DND-41 (cell line): ENCODE measurements around the gene SLC5A11.
"Not testable (repeated sequence)": the region's sequence is repeated elsewhere in the genome, so short reads cannot be mapped to it uniquely, and the experiment has no call there.

Experiments used
- ATAC-seq: fragments of 200-7000 bp; cut with Tn5 transposase; 3 replicates; pipeline ENCODE4 v1.9.1; 2021; ENCODE audit warnings: low read depth; ENCODE audit not compliant: insufficient read depth
- DNase-seq: peaks from one replicate; pipeline ENCODE4 v3.0.0-alpha.2; 2020
- H2AFZ ChIP-seq: 2 replicates; pipeline ENCODE4 v1.6.0; 2012; ENCODE audit warnings: low read depth, low read length
- H3K27ac ChIP-seq: 2 replicates; pipeline ENCODE4 v1.5.1; 2012; ENCODE audit warnings: low read length, inconsistent platforms
- H3K27me3 ChIP-seq: fragments of 200-600 bp; sonication (generic); 2 replicates; pipeline ENCODE4 v1.6.0; 2012; ENCODE audit warnings: low read length, mild to moderate bottlenecking, inconsistent platforms; ENCODE audit not compliant: insufficient read depth, poor library complexity
- H3K36me3 ChIP-seq: 2 replicates; pipeline ENCODE4 v1.5.1; 2012; ENCODE audit warnings: low read length, inconsistent platforms; ENCODE audit not compliant: insufficient read depth
- H3K4me1 ChIP-seq: 2 replicates; pipeline ENCODE4 v1.5.1; 2012; ENCODE audit warnings: mild to moderate bottlenecking, low read length; ENCODE audit not compliant: insufficient read depth
- H3K4me2 ChIP-seq: 2 replicates; pipeline ENCODE4 v1.6.0; 2012; ENCODE audit warnings: mild to moderate bottlenecking, moderate library complexity, low read length, inconsistent platforms; ENCODE audit not compliant: insufficient read depth
- H3K4me3 ChIP-seq, 2 experiments: fragments of 200-600 bp in 1 of 2; shearing (Covaris generic) in 1 of 2; 2 replicates each; pipeline ENCODE4 v1.5.1; 2012 to 2016; ENCODE audit warnings: inconsistent platforms in 2 of 2, low read length in 2 of 2, mild to moderate bottlenecking in 2 of 2, low read depth in 1 of 2, moderate library complexity in 1 of 2
- H3K79me2 ChIP-seq: 2 replicates; pipeline ENCODE4 v1.6.0; 2012; ENCODE audit warnings: low read length, inconsistent platforms; ENCODE audit not compliant: insufficient read depth
- H3K9ac ChIP-seq: 2 replicates; pipeline ENCODE4 v1.6.0; 2012; ENCODE audit warnings: low read depth, mild to moderate bottlenecking, inconsistent platforms, low read length, moderate library complexity
- H3K9me3 ChIP-seq: 2 replicates; pipeline ENCODE4 v1.5.1; 2012; ENCODE audit warnings: low read length, moderate library complexity, mild to moderate bottlenecking, inconsistent platforms; ENCODE audit not compliant: insufficient read depth, severe bottlenecking
- H4K20me1 ChIP-seq: 2 replicates; pipeline ENCODE4 v1.6.0; 2012; ENCODE audit warnings: low read length; ENCODE audit not compliant: insufficient read depth
- EZH2 ChIP-seq: IDR thresholded peaks from 3 replicates; pipeline ENCODE4 v1.6.1; 2012; ENCODE audit warnings: borderline replicate concordance, low read depth, mild to moderate bottlenecking, moderate library complexity, low read length, inconsistent platforms; ENCODE audit not compliant: severe bottlenecking
- TF ChIP-seq, protein P1 (sequence below): IDR thresholded peaks from 2 replicates; pipeline ENCODE4 v1.5.1; 2012; ENCODE audit warnings: borderline replicate concordance, low read length, moderate library complexity, mild to moderate bottlenecking; ENCODE audit not compliant: poor library complexity, severe bottlenecking; ENCODE audit errors: extremely low read depth

Gene SLC5A11

DNA sequence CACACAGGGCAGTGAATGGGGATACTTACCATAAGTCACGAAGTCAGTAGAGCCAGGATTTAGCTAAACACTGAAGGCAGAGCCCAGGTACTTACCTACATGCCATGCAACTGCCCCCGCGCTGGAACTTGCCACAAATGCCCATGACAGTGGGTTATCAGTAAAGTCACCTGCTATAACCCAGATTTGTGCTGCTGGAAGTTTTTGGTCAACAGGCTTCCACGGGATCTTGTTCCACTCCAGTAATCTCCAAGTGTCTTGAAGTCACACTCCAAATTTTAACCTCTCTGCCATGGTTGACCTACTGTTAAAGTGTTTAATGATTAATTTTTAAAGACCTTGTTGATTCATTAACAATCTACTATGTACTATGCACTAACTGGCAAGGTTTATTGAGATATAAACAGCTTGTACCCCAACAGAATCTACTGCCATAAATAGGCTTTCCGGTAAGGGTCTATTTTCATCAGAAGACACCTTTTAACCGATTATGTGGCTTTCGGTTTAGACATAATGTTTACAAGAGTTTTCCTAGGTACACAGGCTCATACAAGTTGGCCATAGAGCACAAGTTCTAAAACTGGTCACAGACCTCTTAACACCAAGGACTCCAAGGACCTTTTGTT is 6.3 kb upstream of the SLC5A11 start:
- no peaks in the 10 kb centered on the region for H3K4me1 ChIP-seq
- no peaks in the 10 kb centered on the region for H3K36me3 ChIP-seq
- no peak overlapping the region for H3K4me2 ChIP-seq
- H3K9me3 ChIP-seq = no peaks in the 10 kb centered on the region
- H4K20me1 ChIP-seq = no peaks in the 10 kb centered on the region
- H3K9ac ChIP-seq = no peak overlapping the region
- no peak for ATAC-seq
- no peak overlapping the region for H3K4me3 ChIP-seq
- H2AFZ ChIP-seq = no peak overlapping the region
- H3K79me2 ChIP-seq = no peaks in the 10 kb centered on the region
- no peaks in the 10 kb centered on the region for H3K27me3 ChIP-seq
- no peak for TF ChIP-seq EZH2
- TF ChIP-seq, protein P1, sequence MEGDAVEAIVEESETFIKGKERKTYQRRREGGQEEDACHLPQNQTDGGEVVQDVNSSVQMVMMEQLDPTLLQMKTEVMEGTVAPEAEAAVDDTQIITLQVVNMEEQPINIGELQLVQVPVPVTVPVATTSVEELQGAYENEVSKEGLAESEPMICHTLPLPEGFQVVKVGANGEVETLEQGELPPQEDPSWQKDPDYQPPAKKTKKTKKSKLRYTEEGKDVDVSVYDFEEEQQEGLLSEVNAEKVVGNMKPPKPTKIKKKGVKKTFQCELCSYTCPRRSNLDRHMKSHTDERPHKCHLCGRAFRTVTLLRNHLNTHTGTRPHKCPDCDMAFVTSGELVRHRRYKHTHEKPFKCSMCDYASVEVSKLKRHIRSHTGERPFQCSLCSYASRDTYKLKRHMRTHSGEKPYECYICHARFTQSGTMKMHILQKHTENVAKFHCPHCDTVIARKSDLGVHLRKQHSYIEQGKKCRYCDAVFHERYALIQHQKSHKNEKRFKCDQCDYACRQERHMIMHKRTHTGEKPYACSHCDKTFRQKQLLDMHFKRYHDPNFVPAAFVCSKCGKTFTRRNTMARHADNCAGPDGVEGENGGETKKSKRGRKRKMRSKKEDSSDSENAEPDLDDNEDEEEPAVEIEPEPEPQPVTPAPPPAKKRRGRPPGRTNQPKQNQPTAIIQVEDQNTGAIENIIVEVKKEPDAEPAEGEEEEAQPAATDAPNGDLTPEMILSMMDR = no peak
- no peak for DNase-seq
- no peak overlapping the region for H3K27ac ChIP-seq

- no peak overlapping the region for H3K4me3 ChIP-seq
- no peaks in the 10 kb centered on the region for H3K79me2 ChIP-seq
- DNase-seq (no peak), ATAC-seq (no peak)
- no peaks in the 10 kb centered on the region for H3K4me1 ChIP-seq
- no peak for TF ChIP-seq EZH2
- TF ChIP-seq, protein P1 = no peak
- no peaks in the 10 kb centered on the region for H3K27me3 ChIP-seq
- H3K27ac ChIP-seq = no peak overlapping the region
- H2AFZ ChIP-seq = no peak overlapping the region
- H4K20me1 ChIP-seq = no peaks in the 10 kb centered on the region
- no peak overlapping the region for H3K9ac ChIP-seq
- no peak overlapping the region for H3K4me2 ChIP-seq
- no peaks in the 10 kb centered on the region for H3K9me3 ChIP-seq
- H3K36me3 ChIP-seq = no peaks in the 10 kb centered on the region
Observed at GRCh38 chr16:24841291-24841690, 4.5 kb upstream of the SLC5A11 start.

DNA sequence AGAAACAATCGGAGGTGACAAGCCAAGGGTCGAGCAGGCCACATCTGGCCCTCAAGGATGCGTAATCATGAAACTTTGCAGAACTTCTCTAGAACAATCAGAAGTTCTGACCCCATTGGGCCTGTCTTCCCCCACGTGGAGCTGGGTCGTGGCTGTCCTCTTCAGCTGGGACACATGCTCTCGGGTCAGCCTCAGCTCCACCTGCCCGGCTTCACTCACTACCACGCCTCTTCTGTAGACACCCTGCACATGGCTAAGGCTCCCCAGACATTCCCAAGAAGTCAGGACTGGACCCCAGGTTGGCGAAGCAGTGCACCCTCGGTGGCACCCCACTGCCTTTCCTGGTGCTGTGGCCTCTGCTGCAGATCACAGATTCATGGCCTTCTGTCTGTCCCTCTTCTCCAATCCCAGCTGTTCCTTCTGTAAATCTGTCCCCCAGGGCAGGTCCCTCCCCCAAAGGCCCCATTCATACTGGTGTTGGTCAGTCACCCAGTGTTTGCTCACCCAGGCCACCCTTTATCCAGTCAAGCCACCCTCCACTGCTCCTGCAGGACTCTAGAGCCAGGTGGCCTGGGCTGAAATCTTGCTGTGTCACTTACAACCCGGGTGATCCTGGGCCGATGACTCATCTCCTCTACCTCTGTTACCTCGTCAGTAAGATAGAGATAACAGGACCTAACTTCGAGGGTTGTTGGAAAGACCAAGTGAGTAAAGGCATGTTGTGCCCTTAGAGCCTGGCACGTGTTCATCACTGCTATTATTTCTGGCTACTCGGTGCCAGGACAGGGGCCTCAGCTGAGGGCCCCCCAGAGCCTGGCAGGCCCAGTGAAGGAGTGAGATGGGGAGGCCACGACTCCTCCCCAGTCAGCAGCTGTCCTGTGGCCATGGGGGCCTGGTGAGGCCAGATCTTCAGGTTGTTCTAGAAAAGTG is 1.4 kb upstream of the SLC5A11 start:
- no peak overlapping the region for H3K4me3 ChIP-seq
- TF ChIP-seq EZH2 = no peak
- TF ChIP-seq, protein P1 = no peak
- no peaks in the 10 kb centered on the region for H3K9me3 ChIP-seq
- no peak overlapping the region for H3K9ac ChIP-seq
- no peak overlapping the region for H3K27ac ChIP-seq
- H2AFZ ChIP-seq = no peak overlapping the region
- ATAC-seq (no peak), DNase-seq (no peak)
- no peaks in the 10 kb centered on the region for H3K27me3 ChIP-seq
- no peaks in the 10 kb centered on the region for H3K4me1 ChIP-seq
- H4K20me1 ChIP-seq = no peaks in the 10 kb centered on the region
- H3K4me2 ChIP-seq = no peak overlapping the region
- no peaks in the 10 kb centered on the region for H3K36me3 ChIP-seq
- no peaks in the 10 kb centered on the region for H3K79me2 ChIP-seq

GRCh38 chr16:24845031-24845365 is 765 bp upstream of the SLC5A11 start:
- DNase-seq, H3K27ac ChIP-seq, H3K4me2 ChIP-seq: not testable (repeated sequence)

More at GRCh38 chr16:24845031-24845365, 765 bp upstream of the SLC5A11 start:
- not testable (repeated sequence) for H2AFZ ChIP-seq, H3K9me3 ChIP-seq, H3K79me2 ChIP-seq, H3K4me1 ChIP-seq, H3K36me3 ChIP-seq, H3K4me3 ChIP-seq, H3K27me3 ChIP-seq, ATAC-seq, H3K9ac ChIP-seq, H4K20me1 ChIP-seq
